ENCODE results near the gene FUS. TPM values are rescaled to one million over a fixed set of nuclear protein-coding genes. Genes with fewer than 3 reads are reported as not detected.

FUS gene
- total RNA-seq: 39.7 and 45.1 TPM in 2 replicates

GRCh38 chr16:31179747-31180459 lies at the start of gene FUS:
FUS (plus strand) TSS chr16:31180139; CDS start chr16:31180215, 76 bp downstream.

GRCh38 chr16:31135535-31136286 lies 44.2 kb upstream of the FUS start, which contains the start of gene PRSS8:
PRSS8 (minus strand) TSS chr16:31135727; CDS start chr16:31135498, 229 bp downstream.

GRCh38 chr16:31149894-31150890 lies 29.7 kb upstream of the FUS start, which contains the start of gene PRSS36:
PRSS36 (minus strand) TSS chr16:31150066; CDS start chr16:31150035, 31 bp downstream.

GRCh38 chr16:31202414-31203375 lies 22.8 kb downstream of the FUS start, which contains the start of gene PYCARD:
PYCARD (minus strand) TSS chr16:31202760; CDS start chr16:31202690, 70 bp downstream.

GRCh38 chr16:31213877-31214707 lies 34.2 kb downstream of the FUS start, which contains the start of gene TRIM72:
TRIM72 (plus strand) TSS chr16:31214119; CDS start chr16:31214739, 620 bp downstream.

GRCh38 chr16:31216422-31217135 lies 36.6 kb downstream of the FUS start, which contains the start of gene PYDC1:
PYDC1 (minus strand) TSS chr16:31217135; CDS start chr16:31217028, 107 bp downstream.

Small RNA genes lying within 50 kb of the gene (small RNA-seq; reads per million reads assigned to genes)
- not detected for gene AC009088.4
- gene NDUFA3P6: not detected

Other genes with a start within 250 kb of the FUS start
- 34.4 and 37.7 TPM in 2 replicates for gene ORAI3, start 231.1 kb upstream of the FUS start, total RNA-seq
- gene SETD1A, start 222.4 kb upstream of the FUS start, total RNA-seq: 2.5 and 4.0 TPM in 2 replicates
- 42.6 and 51.9 TPM in 2 replicates for gene HSD3B7, start 194.9 kb upstream of the FUS start, total RNA-seq
- 1.4 and 2.1 TPM in 2 replicates for gene STX1B, start 169.5 kb upstream of the FUS start, total RNA-seq
- gene STX4, start 146.6 kb upstream of the FUS start, total RNA-seq: 21.7 and 26.1 TPM in 2 replicates
- 7.8 and 10.9 TPM in 2 replicates for gene ZNF668, start 105.9 kb upstream of the FUS start, total RNA-seq
- gene ZNF646, start 105.7 kb upstream of the FUS start, total RNA-seq: 12.4 and 13.2 TPM in 2 replicates
- 1.9 and 3.7 TPM in 2 replicates for gene PRSS53, start 91.2 kb upstream of the FUS start, total RNA-seq
- gene VKORC1, start 85.3 kb upstream of the FUS start, total RNA-seq: 149 and 200 TPM in 2 replicates
- gene BCKDK, start 71.8 kb upstream of the FUS start, total RNA-seq: 32.0 and 32.5 TPM in 2 replicates
- gene KAT8, start 62.5 kb upstream of the FUS start, total RNA-seq: 26.2 and 27.0 TPM in 2 replicates
- not detected in 2 replicates for gene PRSS8, start 44.4 kb upstream of the FUS start, total RNA-seq
- gene PRSS36, start 30.1 kb upstream of the FUS start, total RNA-seq: 0.22 and 0.91 TPM in 2 replicates
- gene PYCARD, start 22.6 kb downstream of the FUS start, total RNA-seq: 42.3 and 43.9 TPM in 2 replicates
- gene TRIM72, start 34.0 kb downstream of the FUS start, total RNA-seq: not detected in 2 replicates
- gene PYDC1, start 37.0 kb downstream of the FUS start, total RNA-seq: not detected in 2 replicates
- gene ITGAM, start 79.8 kb downstream of the FUS start, total RNA-seq: not detected in 2 replicates
- gene ITGAX, start 175.0 kb downstream of the FUS start, total RNA-seq: under 0.01 and 0.52 TPM in 2 replicates
- not detected in 2 replicates for gene ITGAD, start 213.2 kb downstream of the FUS start, total RNA-seq
- gene COX6A2, start 248.2 kb downstream of the FUS start, total RNA-seq: not detected in 2 replicates

Data from articular chondrocyte of knee joint (primary cell).